SK-N-SH treated with all-trans-retinoic acid at 6 μM for 48 hours (cell line): ENCODE results near the gene PPP1R12B.

ENCODE experiments used
- CSDC2 ChIP-seq: fragments of 250-450 bp; sonication (Bioruptor Pico); IDR thresholded peaks from 2 replicates; pipeline ENCODE4 v1.5.0; 2020; ENCODE audit warnings: mild to moderate bottlenecking, moderate library complexity
- ZFP30 ChIP-seq: fragments of 450-650 bp; formaldehyde crosslinking; IDR thresholded peaks from 2 replicates; pipeline ENCODE4 v1.5.0; 2022; ENCODE audit warnings: mild to moderate bottlenecking, moderate library complexity
- TF ChIP-seq, protein P1 (sequence below): fragments of 250-450 bp; sonication (Bioruptor Pico); IDR thresholded peaks from 2 replicates; pipeline ENCODE4 v1.8.0; 2020; ENCODE audit warnings: mild to moderate bottlenecking, moderate library complexity, borderline replicate concordance

DNA sequence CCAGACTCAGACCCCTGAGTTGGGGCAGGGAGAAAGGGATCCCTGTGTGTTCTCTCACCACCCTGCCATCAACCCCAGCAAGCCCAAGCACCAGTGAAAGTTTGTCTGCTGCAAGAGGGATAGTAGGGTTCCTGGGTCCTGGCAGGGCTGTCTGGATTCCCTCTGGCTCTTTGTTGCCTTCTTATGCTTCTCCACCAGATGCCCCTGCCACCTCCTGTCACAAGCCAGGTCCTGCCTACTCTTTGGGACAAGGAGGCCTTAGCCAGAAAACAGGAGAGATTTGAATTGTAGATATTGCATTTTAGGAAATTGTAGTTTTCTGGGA lies 28.5 kb upstream of the PPP1R12B start:
- TF ChIP-seq ZFP30 (CRISPR knock-in tag) (no peak), CSDC2 (CRISPR knock-in tag) (no peak)
- TF ChIP-seq, protein P1, sequence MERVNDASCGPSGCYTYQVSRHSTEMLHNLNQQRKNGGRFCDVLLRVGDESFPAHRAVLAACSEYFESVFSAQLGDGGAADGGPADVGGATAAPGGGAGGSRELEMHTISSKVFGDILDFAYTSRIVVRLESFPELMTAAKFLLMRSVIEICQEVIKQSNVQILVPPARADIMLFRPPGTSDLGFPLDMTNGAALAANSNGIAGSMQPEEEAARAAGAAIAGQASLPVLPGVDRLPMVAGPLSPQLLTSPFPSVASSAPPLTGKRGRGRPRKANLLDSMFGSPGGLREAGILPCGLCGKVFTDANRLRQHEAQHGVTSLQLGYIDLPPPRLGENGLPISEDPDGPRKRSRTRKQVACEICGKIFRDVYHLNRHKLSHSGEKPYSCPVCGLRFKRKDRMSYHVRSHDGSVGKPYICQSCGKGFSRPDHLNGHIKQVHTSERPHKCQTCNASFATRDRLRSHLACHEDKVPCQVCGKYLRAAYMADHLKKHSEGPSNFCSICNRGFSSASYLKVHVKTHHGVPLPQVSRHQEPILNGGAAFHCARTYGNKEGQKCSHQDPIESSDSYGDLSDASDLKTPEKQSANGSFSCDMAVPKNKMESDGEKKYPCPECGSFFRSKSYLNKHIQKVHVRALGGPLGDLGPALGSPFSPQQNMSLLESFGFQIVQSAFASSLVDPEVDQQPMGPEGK (CRISPR knock-in tag) = no peak
